Liver (tissue), 9 donors: Measurements from ENCODE around the gene LRRC7. TPM values are rescaled to one million over a fixed set of nuclear protein-coding genes. Genes with fewer than 3 reads are reported as not detected.

ENCODE experiments used
- DNase-seq: peaks from one replicate; pipeline ENCODE4 v3.0.0-alpha.2; 2017; ENCODE audit warnings: low spot score
- H3K27ac ChIP-seq, 2 donors: one replicate each; pipeline ENCODE4 v1.7.0; 2013; ENCODE audit warnings: inconsistent platforms in 2 of 2, low read length in 2 of 2, control low read depth in 1 of 2, low read depth in 1 of 2, mild to moderate bottlenecking in 1 of 2
- H3K27me3 ChIP-seq, 4 donors: one replicate each; pipeline versions ENCODE4 v1.6.1 to v1.7.0; 2013; ENCODE audit warnings: low read length in 3 of 4, inconsistent platforms in 1 of 4, mild to moderate bottlenecking in 1 of 4, moderate library complexity in 1 of 4; ENCODE audit not compliant: control insufficient read depth in 4 of 4, insufficient read depth in 4 of 4
- H3K36me3 ChIP-seq, 4 donors: one replicate each; pipeline versions ENCODE4 v1.6.1 to v1.7.0; 2013; ENCODE audit warnings: low read length in 3 of 4, mild to moderate bottlenecking in 3 of 4, low read depth in 1 of 4, moderate library complexity in 1 of 4; ENCODE audit not compliant: control insufficient read depth in 4 of 4, insufficient read depth in 3 of 4
- H3K4me1 ChIP-seq, 4 donors: one replicate each; pipeline versions ENCODE4 v1.6.1 to v1.7.0; 2013; ENCODE audit warnings: low read length in 3 of 4, mild to moderate bottlenecking in 3 of 4, moderate library complexity in 1 of 4; ENCODE audit not compliant: control insufficient read depth in 4 of 4, insufficient read depth in 4 of 4
- H3K4me3 ChIP-seq, 3 donors: one replicate each; pipeline versions ENCODE4 v1.6.1 to v1.7.0; 2013; ENCODE audit warnings: low read length in 3 of 3, control low read depth in 1 of 3, low read depth in 1 of 3, mild to moderate bottlenecking in 1 of 3
- H3K9ac ChIP-seq, 2 donors: one replicate each; pipeline ENCODE4 v1.7.0; 2013; ENCODE audit warnings: low read length in 2 of 2, mild to moderate bottlenecking in 2 of 2, moderate library complexity in 2 of 2, control low read depth in 1 of 2, low read depth in 1 of 2
- H3K9me3 ChIP-seq, 4 donors: one replicate each; pipeline versions ENCODE4 v1.6.1 to v1.7.0; 2013; ENCODE audit warnings: low read length in 3 of 4; ENCODE audit not compliant: control insufficient read depth in 4 of 4
- FOXA1 ChIP-seq: IDR thresholded peaks from 2 replicates; pipeline ENCODE4 v1.6.1; 2016; ENCODE audit warnings: antibody characterized with exemption
- FOXA2 ChIP-seq: IDR thresholded peaks from 2 replicates; pipeline ENCODE4 v1.6.1; 2016; ENCODE audit warnings: antibody characterized with exemption
- HNF4G ChIP-seq: IDR thresholded peaks from 2 replicates; pipeline ENCODE4 v1.6.1; 2016; ENCODE audit warnings: antibody characterized with exemption
- RAD21 ChIP-seq, 2 donors: IDR thresholded peaks; 2 replicates each; pipeline ENCODE4 v1.6.1; 2016; ENCODE audit warnings: antibody characterized with exemption in 2 of 2, mild to moderate bottlenecking in 2 of 2
- RXRA ChIP-seq, 2 donors: IDR thresholded peaks; 2 replicates each; pipeline ENCODE4 v1.6.1; 2017 to 2018; ENCODE audit warnings: antibody characterized with exemption in 2 of 2, mild to moderate bottlenecking in 1 of 2
- SP1 ChIP-seq: IDR thresholded peaks from 2 replicates; pipeline ENCODE4 v1.6.1; 2018; ENCODE audit warnings: antibody characterized with exemption, mild to moderate bottlenecking
- TAF1 ChIP-seq: conservative IDR thresholded peaks from 2 replicates; pipeline ENCODE4 v1.6.1; 2016; ENCODE audit warnings: antibody characterized with exemption, mild to moderate bottlenecking
- YY1 ChIP-seq: IDR thresholded peaks from 2 replicates; pipeline ENCODE4 v1.6.1; 2016; ENCODE audit warnings: antibody characterized with exemption, mild to moderate bottlenecking
- WGBS: extraction: QIAGEN DNeasy Blood & Tissue Kit; methylation state at CpG from one replicate; pipeline ENCODE4 v1.1.7; 2013; 5-methylcytosine and 5-hydroxymethylcytosine counted together
- polyA plus RNA-seq, 2 donors: library from polyadenylated mRNA; stranded (reverse) in 1 of 2; unstranded in 1 of 2; fragments of 200-250 nt in 1 of 2; fragments of >200 nt in 1 of 2; fragmentation: Nextera tagmentation in 1 of 2; extraction: Ambion mirVana in 1 of 2; gene quantifications; one replicate each; pipeline versions ENCODE4 v1.2.1 to v1.2.3, GENCODE V29; 2013 to 2015
- total RNA-seq, 2 donors: library from RNA; depleted of rRNA; stranded (reverse); fragments of >200 nt; gene quantifications; one replicate each; pipeline ENCODE4 v1.2.3, GENCODE V29; 2014
- TF ChIP-seq, protein P1 (sequence below): IDR thresholded peaks from 2 replicates; pipeline ENCODE4 v1.6.1; 2016; ENCODE audit warnings: antibody characterized with exemption
- TF ChIP-seq, protein P2 (sequence below): IDR thresholded peaks from 2 replicates; pipeline ENCODE4 v1.6.1; 2016; ENCODE audit warnings: antibody characterized with exemption
- TF ChIP-seq, protein P3 (sequence below): IDR thresholded peaks from 2 replicates; pipeline ENCODE4 v1.6.1; 2016; ENCODE audit warnings: antibody characterized with exemption
- TF ChIP-seq, protein P4 (sequence below): IDR thresholded peaks from 2 replicates; pipeline ENCODE4 v1.6.1; 2016; ENCODE audit warnings: antibody characterized with exemption, mild to moderate bottlenecking
- TF ChIP-seq, protein P5 (sequence below): fragments of 150-350 bp; IDR thresholded peaks from 2 replicates; pipeline ENCODE4 v1.5.1; 2017; ENCODE audit warnings: improper control_type of control experiment, low read depth, low read length; ENCODE audit not compliant: missing input control
- donor health status: healthy.
- donor health status: healthy.
- donor health status: healthy.
- donor health status: healthy.
- donor health status: healthy.

Gene LRRC7
- total and polyA plus RNA-seq, 4 donors = 0.08 to 1.1 (median 0.67) TPM

DNA sequence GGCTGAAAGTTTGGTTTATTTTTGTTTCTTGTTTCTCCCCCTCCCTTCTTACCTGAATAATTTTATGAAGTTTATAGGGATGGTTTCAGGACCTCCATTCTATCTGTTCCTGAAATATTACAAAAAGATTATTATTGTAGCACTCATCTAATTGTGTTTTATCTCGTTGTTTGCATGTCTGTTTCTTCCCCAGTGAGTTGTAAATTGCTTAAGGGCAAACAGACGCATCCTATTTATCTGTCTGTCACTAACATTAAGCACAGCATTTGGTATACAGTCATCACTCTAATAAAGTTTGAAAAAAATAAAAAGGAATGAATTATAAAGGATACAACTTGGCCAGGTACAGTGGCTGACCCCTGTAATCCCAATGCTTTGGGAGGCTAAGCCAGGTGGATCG is 123.5 kb downstream of the LRRC7 start (continued):
- TF ChIP-seq TAF1 = no peak
- no peak for TF ChIP-seq HNF4G
- no peak for TF ChIP-seq SP1
- TF ChIP-seq, protein P1, sequence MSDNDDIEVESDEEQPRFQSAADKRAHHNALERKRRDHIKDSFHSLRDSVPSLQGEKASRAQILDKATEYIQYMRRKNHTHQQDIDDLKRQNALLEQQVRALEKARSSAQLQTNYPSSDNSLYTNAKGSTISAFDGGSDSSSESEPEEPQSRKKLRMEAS = no peak
- no peak for TF ChIP-seq YY1

DNA sequence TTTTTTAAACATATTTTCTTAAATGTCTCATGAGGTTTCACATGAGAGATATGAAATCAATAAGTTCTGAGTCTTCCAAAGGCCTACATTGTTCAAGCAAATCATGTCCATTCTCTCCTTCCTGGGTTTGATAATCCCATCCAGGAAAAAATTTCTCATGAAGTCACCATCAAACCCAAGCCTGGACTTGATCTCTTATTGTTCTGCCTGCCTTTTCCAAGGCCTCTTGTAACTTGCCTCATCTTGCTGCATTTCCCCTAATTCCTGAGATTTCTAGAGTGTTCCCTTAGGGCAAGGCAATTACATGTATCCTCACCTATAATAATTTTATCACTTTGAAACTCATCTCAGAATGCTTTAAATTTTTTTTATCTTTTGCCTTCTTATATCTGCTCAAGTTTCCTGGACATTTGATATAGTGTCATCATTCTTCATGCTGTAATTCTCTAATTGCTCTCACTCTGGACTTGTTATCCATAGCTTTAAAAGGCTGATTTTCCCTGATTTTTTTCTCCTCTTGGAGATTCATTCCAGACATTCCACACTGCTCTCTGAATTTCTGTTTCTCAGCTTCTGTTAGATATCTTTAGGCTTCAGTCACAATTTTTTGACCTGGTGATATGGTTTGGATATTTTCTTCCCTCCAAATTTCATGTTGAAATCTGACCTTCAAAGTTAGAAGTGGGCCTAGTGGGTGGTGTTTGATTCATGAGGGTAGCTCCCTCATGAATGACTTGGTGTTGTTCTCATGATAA is 126.4 kb downstream of the LRRC7 start:
- TF ChIP-seq SP1 (no peak), RXRA (IDR thresholded peaks at IDR 0.05) (no peak), HNF4G (no peak), RAD21 (IDR thresholded peaks at IDR 0.05) (no peak), FOXA2 (no peak), TAF1 (no peak), FOXA1 (no peak)
- TF ChIP-seq, protein P1 = no peak
- TF ChIP-seq, protein P2, sequence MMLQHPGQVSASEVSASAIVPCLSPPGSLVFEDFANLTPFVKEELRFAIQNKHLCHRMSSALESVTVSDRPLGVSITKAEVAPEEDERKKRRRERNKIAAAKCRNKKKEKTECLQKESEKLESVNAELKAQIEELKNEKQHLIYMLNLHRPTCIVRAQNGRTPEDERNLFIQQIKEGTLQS = no peak
- no peaks in the 10 kb centered on the region for H3K9me3 ChIP-seq
- no peak for DNase-seq

DNA sequence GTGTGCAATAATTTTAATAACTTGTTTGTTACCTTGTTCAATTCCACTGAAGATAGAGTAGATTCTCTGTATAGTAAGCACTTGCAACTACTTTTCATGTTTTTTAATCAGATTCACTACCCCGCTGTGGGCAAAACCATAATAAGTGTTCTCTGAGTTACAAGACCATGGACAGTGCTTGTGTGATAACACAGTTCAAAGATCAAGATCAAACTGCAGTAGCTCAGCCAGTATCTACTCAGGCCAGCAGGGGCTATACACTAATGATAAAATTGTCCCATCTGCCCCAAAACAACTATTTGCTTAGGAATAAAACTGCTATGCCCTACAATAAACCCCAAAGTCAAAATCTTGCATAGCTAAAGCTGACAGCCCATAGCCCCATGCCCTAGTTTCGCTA is 129.6 kb downstream of the LRRC7 start:
- Histone ChIP-seq H3K27me3 (peaks cover 0 to 2% (median 0%) of the 10 kb centered on the region in 4 donors), H3K4me3 (no peak overlapping the region), H3K36me3 (no peaks in the 10 kb centered on the region), H3K9me3 (no peaks in the 10 kb centered on the region), H3K9ac (no peak overlapping the region), H3K27ac (no peak overlapping the region), H3K4me1 (no peaks in the 10 kb centered on the region)
- no peak for DNase-seq
- TF ChIP-seq, protein P3, sequence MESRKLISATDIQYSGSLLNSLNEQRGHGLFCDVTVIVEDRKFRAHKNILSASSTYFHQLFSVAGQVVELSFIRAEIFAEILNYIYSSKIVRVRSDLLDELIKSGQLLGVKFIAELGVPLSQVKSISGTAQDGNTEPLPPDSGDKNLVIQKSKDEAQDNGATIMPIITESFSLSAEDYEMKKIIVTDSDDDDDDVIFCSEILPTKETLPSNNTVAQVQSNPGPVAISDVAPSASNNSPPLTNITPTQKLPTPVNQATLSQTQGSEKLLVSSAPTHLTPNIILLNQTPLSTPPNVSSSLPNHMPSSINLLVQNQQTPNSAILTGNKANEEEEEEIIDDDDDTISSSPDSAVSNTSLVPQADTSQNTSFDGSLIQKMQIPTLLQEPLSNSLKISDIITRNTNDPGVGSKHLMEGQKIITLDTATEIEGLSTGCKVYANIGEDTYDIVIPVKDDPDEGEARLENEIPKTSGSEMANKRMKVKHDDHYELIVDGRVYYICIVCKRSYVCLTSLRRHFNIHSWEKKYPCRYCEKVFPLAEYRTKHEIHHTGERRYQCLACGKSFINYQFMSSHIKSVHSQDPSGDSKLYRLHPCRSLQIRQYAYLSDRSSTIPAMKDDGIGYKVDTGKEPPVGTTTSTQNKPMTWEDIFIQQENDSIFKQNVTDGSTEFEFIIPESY = no peak
- TF ChIP-seq, protein P4, sequence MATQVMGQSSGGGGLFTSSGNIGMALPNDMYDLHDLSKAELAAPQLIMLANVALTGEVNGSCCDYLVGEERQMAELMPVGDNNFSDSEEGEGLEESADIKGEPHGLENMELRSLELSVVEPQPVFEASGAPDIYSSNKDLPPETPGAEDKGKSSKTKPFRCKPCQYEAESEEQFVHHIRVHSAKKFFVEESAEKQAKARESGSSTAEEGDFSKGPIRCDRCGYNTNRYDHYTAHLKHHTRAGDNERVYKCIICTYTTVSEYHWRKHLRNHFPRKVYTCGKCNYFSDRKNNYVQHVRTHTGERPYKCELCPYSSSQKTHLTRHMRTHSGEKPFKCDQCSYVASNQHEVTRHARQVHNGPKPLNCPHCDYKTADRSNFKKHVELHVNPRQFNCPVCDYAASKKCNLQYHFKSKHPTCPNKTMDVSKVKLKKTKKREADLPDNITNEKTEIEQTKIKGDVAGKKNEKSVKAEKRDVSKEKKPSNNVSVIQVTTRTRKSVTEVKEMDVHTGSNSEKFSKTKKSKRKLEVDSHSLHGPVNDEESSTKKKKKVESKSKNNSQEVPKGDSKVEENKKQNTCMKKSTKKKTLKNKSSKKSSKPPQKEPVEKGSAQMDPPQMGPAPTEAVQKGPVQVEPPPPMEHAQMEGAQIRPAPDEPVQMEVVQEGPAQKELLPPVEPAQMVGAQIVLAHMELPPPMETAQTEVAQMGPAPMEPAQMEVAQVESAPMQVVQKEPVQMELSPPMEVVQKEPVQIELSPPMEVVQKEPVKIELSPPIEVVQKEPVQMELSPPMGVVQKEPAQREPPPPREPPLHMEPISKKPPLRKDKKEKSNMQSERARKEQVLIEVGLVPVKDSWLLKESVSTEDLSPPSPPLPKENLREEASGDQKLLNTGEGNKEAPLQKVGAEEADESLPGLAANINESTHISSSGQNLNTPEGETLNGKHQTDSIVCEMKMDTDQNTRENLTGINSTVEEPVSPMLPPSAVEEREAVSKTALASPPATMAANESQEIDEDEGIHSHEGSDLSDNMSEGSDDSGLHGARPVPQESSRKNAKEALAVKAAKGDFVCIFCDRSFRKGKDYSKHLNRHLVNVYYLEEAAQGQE = peak; percentile 33
- TF ChIP-seq, protein P5, sequence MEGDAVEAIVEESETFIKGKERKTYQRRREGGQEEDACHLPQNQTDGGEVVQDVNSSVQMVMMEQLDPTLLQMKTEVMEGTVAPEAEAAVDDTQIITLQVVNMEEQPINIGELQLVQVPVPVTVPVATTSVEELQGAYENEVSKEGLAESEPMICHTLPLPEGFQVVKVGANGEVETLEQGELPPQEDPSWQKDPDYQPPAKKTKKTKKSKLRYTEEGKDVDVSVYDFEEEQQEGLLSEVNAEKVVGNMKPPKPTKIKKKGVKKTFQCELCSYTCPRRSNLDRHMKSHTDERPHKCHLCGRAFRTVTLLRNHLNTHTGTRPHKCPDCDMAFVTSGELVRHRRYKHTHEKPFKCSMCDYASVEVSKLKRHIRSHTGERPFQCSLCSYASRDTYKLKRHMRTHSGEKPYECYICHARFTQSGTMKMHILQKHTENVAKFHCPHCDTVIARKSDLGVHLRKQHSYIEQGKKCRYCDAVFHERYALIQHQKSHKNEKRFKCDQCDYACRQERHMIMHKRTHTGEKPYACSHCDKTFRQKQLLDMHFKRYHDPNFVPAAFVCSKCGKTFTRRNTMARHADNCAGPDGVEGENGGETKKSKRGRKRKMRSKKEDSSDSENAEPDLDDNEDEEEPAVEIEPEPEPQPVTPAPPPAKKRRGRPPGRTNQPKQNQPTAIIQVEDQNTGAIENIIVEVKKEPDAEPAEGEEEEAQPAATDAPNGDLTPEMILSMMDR = no peak
- 79% methylated on average over 2 of the region's 2 CpGs for WGBS

More for the DNA sequence above, 126.4 kb downstream of the LRRC7 start:
- H3K4me3 ChIP-seq = no peak overlapping the region
- no peaks in the 10 kb centered on the region for H3K36me3 ChIP-seq
- H3K27me3 ChIP-seq = no peaks in the 10 kb centered on the region
- H3K9ac ChIP-seq = no peak overlapping the region
- no peak overlapping the region for H3K27ac ChIP-seq
- H3K4me1 ChIP-seq = no peaks in the 10 kb centered on the region
